Measurements from ENCODE around the gene ZNF428. TPM values are rescaled to one million over a fixed set of nuclear protein-coding genes. Genes with fewer than 3 reads are reported as not detected.
"Not testable (repeated sequence)": the region's sequence is repeated elsewhere in the genome, so short reads cannot be mapped to it uniquely, and the experiment has no call there.

Gene ZNF428
- total RNA-seq, 2 donors from 2014 or later: 51.7 to 108 TPM

DNA sequence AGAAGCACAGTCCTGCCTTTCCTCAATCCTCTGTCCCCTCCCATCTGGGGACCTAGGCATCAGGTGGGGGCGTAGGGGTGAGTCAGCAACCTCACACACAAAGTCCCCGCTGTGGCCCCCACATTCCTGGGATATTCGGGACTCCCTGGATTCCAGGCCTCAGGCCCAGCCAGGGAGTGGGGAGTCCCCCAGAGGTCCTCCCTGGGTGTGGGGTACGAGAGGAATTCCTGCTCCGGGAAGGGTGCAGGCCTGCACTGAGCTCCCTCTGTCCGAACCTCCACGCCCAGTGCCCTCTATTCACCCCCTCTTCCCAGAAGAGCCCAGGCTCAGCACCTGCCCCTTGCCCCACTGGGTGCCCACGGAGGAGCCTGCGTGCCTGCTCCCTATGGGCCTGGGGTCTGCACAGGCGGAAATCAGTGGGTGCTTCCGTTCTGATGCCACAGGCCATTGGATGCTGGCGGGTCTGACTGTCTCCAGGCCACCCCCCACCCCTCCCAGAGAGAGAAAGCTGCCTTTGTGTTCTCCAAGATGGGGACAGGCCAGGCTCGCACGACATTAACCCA lies 16.8 kb upstream of the ZNF428 start:
- peaks cover 3% of the 10 kb centered on the region for H3K4me1 ChIP-seq (replicated peaks)
- H3K27ac ChIP-seq: peak overlapping the region in 1 of 2 donors; percentile 50
- H3K36me3 ChIP-seq: no peaks in the 10 kb centered on the region
- H3K27me3 ChIP-seq (replicated peaks; ENCODE audit: insufficient read depth): no peaks in the 10 kb centered on the region
- no peak overlapping the region for H3K4me3 ChIP-seq
- H3K9me3 ChIP-seq: no peaks in the 10 kb centered on the region
- intact Hi-C loops (cut with DNase I): no loop called here
- WGBS: 64% methylated on average over 14 of the region's 14 CpGs
- DNase-seq (ENCODE audit: low spot score): no peak
- TF ChIP-seq, protein P1, sequence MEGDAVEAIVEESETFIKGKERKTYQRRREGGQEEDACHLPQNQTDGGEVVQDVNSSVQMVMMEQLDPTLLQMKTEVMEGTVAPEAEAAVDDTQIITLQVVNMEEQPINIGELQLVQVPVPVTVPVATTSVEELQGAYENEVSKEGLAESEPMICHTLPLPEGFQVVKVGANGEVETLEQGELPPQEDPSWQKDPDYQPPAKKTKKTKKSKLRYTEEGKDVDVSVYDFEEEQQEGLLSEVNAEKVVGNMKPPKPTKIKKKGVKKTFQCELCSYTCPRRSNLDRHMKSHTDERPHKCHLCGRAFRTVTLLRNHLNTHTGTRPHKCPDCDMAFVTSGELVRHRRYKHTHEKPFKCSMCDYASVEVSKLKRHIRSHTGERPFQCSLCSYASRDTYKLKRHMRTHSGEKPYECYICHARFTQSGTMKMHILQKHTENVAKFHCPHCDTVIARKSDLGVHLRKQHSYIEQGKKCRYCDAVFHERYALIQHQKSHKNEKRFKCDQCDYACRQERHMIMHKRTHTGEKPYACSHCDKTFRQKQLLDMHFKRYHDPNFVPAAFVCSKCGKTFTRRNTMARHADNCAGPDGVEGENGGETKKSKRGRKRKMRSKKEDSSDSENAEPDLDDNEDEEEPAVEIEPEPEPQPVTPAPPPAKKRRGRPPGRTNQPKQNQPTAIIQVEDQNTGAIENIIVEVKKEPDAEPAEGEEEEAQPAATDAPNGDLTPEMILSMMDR (IDR thresholded peaks at IDR 0.05): no peak
- TF ChIP-seq POLR2AphosphoS5 (IDR thresholded peaks at IDR 0.05) (no peak), POLR2A (IDR thresholded peaks at IDR 0.05) (no peak)

GRCh38 chr19:43635561-43635940 lies 16.1 kb upstream of the ZNF428 start:
- H3K4me3 ChIP-seq: peak overlapping the region in 1 of 2 donors; percentile 16
- H3K27ac ChIP-seq: peak overlapping the region; percentile 50 to 54
- H3K36me3 ChIP-seq; H3K9me3 ChIP-seq; intact Hi-C loops (cut with DNase I); DNase-seq (ENCODE audit: low spot score); H3K4me1 ChIP-seq (replicated peaks); H3K27me3 ChIP-seq (replicated peaks; ENCODE audit: insufficient read depth): not testable (repeated sequence)
- WGBS: 24% methylated on average over 2 of the region's 2 CpGs

DNA sequence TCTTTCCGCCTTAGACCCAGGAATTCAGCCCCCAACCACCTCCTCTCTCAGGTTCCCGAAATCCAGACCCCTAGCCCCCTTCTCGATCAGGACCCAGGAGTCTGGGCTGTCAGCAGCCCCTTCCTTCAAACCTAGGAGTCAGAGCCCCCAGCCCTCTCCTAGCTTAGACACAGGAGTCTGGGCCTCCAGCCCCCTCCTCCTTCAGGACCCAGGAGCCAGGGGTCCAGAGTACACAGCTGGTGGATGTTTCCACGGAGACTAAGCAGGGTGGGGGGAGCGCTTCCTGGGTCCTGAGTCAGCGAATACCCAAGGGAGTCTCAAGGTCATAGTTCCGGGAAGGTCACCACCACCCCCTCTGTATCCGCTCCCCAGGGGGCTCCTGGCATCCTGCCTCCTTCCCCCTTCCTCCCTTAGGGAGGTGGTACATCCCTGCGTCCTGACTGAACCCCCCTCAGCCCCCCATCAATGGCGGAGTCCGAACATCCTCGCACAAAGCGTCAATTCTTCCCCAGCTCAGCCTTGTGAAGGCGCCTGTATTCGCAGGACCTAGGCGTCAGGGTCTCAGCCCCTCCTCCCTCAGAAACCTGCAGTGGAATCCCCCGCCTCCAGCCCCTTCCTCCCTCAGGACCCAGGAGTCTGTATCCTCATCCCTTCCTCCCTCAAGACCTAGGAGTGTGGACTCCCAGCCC lies 15.6 kb upstream of the ZNF428 start:
- WGBS: 7% methylated on average over 17 of the region's 17 CpGs
- Histone ChIP-seq H3K9me3 (no peaks in the 10 kb centered on the region), H3K36me3 (no peaks in the 10 kb centered on the region), H3K27me3 (replicated peaks; ENCODE audit: insufficient read depth) (no peaks in the 10 kb centered on the region), H3K4me3 (peak overlapping the region; percentile 14 to 16), H3K27ac (peak overlapping the region; percentile 50 to 54), H3K4me1 (replicated peaks) (no peaks in the 10 kb centered on the region)
- no peak for DNase-seq (ENCODE audit: low spot score)
- TF ChIP-seq, protein P1 (IDR thresholded peaks at IDR 0.05): no peak
- TF ChIP-seq POLR2AphosphoS5 (IDR thresholded peaks at IDR 0.05): no peak
- no peak for TF ChIP-seq POLR2A (IDR thresholded peaks at IDR 0.05)
- intact Hi-C loops (cut with DNase I): no loop called here

DNA sequence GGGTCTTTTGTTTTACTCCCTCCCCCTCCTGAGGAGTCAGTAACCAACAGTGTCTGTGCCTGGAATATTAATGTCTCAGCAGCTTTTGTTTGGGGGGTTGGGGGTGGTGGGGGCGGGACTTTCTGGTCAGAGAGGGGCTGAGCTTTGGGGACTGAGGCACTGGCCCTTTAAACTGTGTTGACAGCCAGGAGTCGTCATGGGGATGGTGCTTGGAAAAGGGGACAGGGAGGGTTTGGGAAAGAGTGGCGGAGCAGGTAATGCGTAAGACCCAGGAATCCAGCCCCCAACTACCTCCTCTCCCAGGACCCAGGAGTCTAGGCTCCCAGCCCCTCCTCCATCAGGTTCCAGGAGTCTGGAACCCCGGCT lies 15.1 kb upstream of the ZNF428 start:
- H3K4me3 ChIP-seq: peak overlapping the region; percentile 14 to 16
- H3K9me3 ChIP-seq: no peaks in the 10 kb centered on the region
- H3K4me1 ChIP-seq (replicated peaks): no peaks in the 10 kb centered on the region
- no peak for DNase-seq (ENCODE audit: low spot score)
- peak overlapping the region; percentile 50 to 54 for H3K27ac ChIP-seq
- H3K36me3 ChIP-seq: no peaks in the 10 kb centered on the region
- intact Hi-C loops (cut with DNase I): no loop called here
- WGBS: 10% methylated on average over 5 of the region's 5 CpGs
- H3K27me3 ChIP-seq (replicated peaks; ENCODE audit: insufficient read depth): no peaks in the 10 kb centered on the region
- TF ChIP-seq POLR2AphosphoS5 (IDR thresholded peaks at IDR 0.05) (no peak), POLR2A (IDR thresholded peaks at IDR 0.05) (no peak)
- TF ChIP-seq, protein P1 (IDR thresholded peaks at IDR 0.05): no peak

GRCh38 chr19:43634068-43634467 lies 14.6 kb upstream of the ZNF428 start:
- no peak overlapping the region for H3K27ac ChIP-seq
- no peak overlapping the region for H3K4me3 ChIP-seq
- H3K27me3 ChIP-seq (replicated peaks; ENCODE audit: insufficient read depth): no peaks in the 10 kb centered on the region
- H3K36me3 ChIP-seq: no peaks in the 10 kb centered on the region
- WGBS: 66% methylated on average over 5 of the region's 5 CpGs
- intact Hi-C loops (cut with DNase I): no loop called here
- H3K9me3 ChIP-seq: no peaks in the 10 kb centered on the region
- no peak for DNase-seq (ENCODE audit: low spot score)
- TF ChIP-seq POLR2AphosphoS5 (IDR thresholded peaks at IDR 0.05) (peak; percentile 23), POLR2A (IDR thresholded peaks at IDR 0.05) (no peak)
- TF ChIP-seq, protein P1 (IDR thresholded peaks at IDR 0.05): no peak
- H3K4me1 ChIP-seq (replicated peaks): no peaks in the 10 kb centered on the region

All from prostate gland (tissue), 2 donors.